HepG2 (cell line): ENCODE data around the gene ITIH2. TPM values are rescaled to one million over a fixed set of nuclear protein-coding genes. Genes with fewer than 3 reads are reported as not detected.

Experiments used
- CCAR2 ChIP-seq: fragments of 200-400 bp; formaldehyde crosslinking; optimal IDR thresholded peaks from 2 replicates; pipeline ENCODE3; 2018; ENCODE audit warnings: low read depth, mild to moderate bottlenecking, low read length, moderate library complexity
- DNMT3B ChIP-seq: conservative IDR thresholded peaks from 2 replicates; pipeline ENCODE4 v1.6.1; 2016; ENCODE audit warnings: missing biosample characterization, control low read depth
- RAD51 ChIP-seq: fragments of 450-650 bp; IDR thresholded peaks from 2 replicates; pipeline ENCODE4 v1.6.1; 2016; ENCODE audit warnings: borderline replicate concordance
- RCOR2 ChIP-seq: IDR thresholded peaks from 2 replicates; pipeline ENCODE4 v1.6.1; 2016; ENCODE audit warnings: missing biosample characterization, missing genetic modification reagents
- RNF2 ChIP-seq: fragments of 450-650 bp; conservative IDR thresholded peaks from 2 replicates; pipeline ENCODE4 v1.6.1; 2016; ENCODE audit warnings: low read depth
- SRSF4 ChIP-seq: fragments of 200-400 bp; formaldehyde crosslinking; IDR thresholded peaks from one replicate; pipeline ENCODE4 v1.6.1; 2018; ENCODE audit warnings: mild to moderate bottlenecking, low read depth, low read length, moderate library complexity; ENCODE audit not compliant: poor library complexity, severe bottlenecking
- ZBTB42 ChIP-seq: sonication (generic); formaldehyde crosslinking; IDR thresholded peaks from 2 replicates; pipeline ENCODE4 v1.5.0; 2020; ENCODE audit warnings: mild to moderate bottlenecking, missing genetic modification reagents
- ZNF224 ChIP-seq: sonication (generic); formaldehyde crosslinking; IDR thresholded peaks from 2 replicates; pipeline ENCODE4 v1.5.0; 2020; ENCODE audit warnings: mild to moderate bottlenecking, missing genetic modification reagents
- ZNF792 ChIP-seq: IDR thresholded peaks from 2 replicates; pipeline ENCODE4 v1.6.1; 2016
- ZSCAN22 ChIP-seq: sonication (generic); formaldehyde crosslinking; IDR thresholded peaks from 2 replicates; pipeline ENCODE4 v1.4.0; 2020; ENCODE audit warnings: mild to moderate bottlenecking, missing genetic modification reagents
- polyA plus RNA-seq, 8 experiments: library from polyadenylated mRNA; depleted of rRNA in 3 of 8; stranded (reverse) in 7 of 8; unstranded in 1 of 8; fragments of >200 nt; fragmentation: Illumina TruSeq in 4 of 8; extraction: Trizol in 4 of 8; gene quantifications; 2 replicates each; pipeline versions ENCODE4 v1.2.1 to v1.2.3, GENCODE V29; 2011 to 2016; ENCODE audit warnings: low read depth in 4 of 8, missing spikeins in 1 of 8, mixed read lengths in 1 of 8; ENCODE audit not compliant: insufficient read depth in 1 of 8
- total RNA-seq, 5 experiments: library from RNA; depleted of rRNA; stranded (reverse); fragments of >200 nt; fragmentation: Illumina TruSeq; extraction: Trizol; gene quantifications; 2 replicates each; pipeline ENCODE4 v1.2.3, GENCODE V29; 2016; ENCODE audit warnings: low read depth in 1 of 5
- TF ChIP-seq, protein P1 (sequence below): sonication (generic); formaldehyde crosslinking; IDR thresholded peaks from 2 replicates; pipeline ENCODE4 v1.5.1; 2020; ENCODE audit warnings: mild to moderate bottlenecking, missing genetic modification reagents, borderline replicate concordance
- TF ChIP-seq, protein P2 (sequence below): sonication (generic); formaldehyde crosslinking; IDR thresholded peaks from 2 replicates; pipeline ENCODE4 v1.4.0; 2020; ENCODE audit warnings: mild to moderate bottlenecking, low read depth, missing genetic modification reagents
- TF ChIP-seq, protein P3 (sequence below): sonication (generic); formaldehyde crosslinking; IDR thresholded peaks from 2 replicates; pipeline ENCODE4 v1.4.0; 2020; ENCODE audit warnings: mild to moderate bottlenecking, missing genetic modification reagents, borderline replicate concordance
- TF ChIP-seq, protein P4 (sequence below): sonication (generic); formaldehyde crosslinking; IDR thresholded peaks from 2 replicates; pipeline ENCODE4 v1.4.0; 2020; ENCODE audit warnings: missing genetic modification reagents

The ITIH2 gene
- total and polyA plus RNA-seq, 2 of the 13 experiments (the other 11 are each of a cell fraction or from before 2014, with no cell fraction given) = 1,197 to 1,427 TPM

DNA sequence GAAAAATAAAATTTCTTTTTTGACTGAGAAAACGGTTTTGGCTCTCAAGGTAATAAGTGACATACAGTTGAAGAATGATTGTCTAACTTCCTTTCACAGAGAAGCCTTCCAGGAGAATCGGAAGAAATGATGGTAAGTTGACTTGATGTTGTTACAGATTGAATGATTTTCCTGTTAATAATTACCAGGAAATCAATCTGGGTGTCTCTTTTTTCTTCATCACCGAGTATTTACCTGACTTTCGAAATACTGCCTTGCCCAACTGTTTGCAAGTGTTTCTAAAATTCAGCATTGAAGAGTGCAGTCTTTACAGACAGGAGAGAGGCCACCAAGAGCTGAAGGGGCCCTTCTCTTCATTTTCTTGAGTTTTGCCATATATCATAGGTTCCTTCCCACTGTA lies 4.0 kb downstream of the ITIH2 start (continued):
- TF ChIP-seq, protein P1, sequence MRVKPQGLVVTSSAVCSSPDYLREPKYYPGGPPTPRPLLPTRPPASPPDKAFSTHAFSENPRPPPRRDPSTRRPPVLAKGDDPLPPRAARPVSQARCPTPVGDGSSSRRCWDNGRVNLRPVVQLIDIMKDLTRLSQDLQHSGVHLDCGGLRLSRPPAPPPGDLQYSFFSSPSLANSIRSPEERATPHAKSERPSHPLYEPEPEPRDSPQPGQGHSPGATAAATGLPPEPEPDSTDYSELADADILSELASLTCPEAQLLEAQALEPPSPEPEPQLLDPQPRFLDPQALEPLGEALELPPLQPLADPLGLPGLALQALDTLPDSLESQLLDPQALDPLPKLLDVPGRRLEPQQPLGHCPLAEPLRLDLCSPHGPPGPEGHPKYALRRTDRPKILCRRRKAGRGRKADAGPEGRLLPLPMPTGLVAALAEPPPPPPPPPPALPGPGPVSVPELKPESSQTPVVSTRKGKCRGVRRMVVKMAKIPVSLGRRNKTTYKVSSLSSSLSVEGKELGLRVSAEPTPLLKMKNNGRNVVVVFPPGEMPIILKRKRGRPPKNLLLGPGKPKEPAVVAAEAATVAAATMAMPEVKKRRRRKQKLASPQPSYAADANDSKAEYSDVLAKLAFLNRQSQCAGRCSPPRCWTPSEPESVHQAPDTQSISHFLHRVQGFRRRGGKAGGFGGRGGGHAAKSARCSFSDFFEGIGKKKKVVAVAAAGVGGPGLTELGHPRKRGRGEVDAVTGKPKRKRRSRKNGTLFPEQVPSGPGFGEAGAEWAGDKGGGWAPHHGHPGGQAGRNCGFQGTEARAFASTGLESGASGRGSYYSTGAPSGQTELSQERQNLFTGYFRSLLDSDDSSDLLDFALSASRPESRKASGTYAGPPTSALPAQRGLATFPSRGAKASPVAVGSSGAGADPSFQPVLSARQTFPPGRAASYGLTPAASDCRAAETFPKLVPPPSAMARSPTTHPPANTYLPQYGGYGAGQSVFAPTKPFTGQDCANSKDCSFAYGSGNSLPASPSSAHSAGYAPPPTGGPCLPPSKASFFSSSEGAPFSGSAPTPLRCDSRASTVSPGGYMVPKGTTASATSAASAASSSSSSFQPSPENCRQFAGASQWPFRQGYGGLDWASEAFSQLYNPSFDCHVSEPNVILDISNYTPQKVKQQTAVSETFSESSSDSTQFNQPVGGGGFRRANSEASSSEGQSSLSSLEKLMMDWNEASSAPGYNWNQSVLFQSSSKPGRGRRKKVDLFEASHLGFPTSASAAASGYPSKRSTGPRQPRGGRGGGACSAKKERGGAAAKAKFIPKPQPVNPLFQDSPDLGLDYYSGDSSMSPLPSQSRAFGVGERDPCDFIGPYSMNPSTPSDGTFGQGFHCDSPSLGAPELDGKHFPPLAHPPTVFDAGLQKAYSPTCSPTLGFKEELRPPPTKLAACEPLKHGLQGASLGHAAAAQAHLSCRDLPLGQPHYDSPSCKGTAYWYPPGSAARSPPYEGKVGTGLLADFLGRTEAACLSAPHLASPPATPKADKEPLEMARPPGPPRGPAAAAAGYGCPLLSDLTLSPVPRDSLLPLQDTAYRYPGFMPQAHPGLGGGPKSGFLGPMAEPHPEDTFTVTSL (CRISPR knock-in tag) = peak; percentile 92; the same call in 1 of the 2 replicates
- TF ChIP-seq RCOR2 (CRISPR knock-in tag) = peak; percentile 84
- TF ChIP-seq ZNF224 = no peak
- TF ChIP-seq, protein P2, sequence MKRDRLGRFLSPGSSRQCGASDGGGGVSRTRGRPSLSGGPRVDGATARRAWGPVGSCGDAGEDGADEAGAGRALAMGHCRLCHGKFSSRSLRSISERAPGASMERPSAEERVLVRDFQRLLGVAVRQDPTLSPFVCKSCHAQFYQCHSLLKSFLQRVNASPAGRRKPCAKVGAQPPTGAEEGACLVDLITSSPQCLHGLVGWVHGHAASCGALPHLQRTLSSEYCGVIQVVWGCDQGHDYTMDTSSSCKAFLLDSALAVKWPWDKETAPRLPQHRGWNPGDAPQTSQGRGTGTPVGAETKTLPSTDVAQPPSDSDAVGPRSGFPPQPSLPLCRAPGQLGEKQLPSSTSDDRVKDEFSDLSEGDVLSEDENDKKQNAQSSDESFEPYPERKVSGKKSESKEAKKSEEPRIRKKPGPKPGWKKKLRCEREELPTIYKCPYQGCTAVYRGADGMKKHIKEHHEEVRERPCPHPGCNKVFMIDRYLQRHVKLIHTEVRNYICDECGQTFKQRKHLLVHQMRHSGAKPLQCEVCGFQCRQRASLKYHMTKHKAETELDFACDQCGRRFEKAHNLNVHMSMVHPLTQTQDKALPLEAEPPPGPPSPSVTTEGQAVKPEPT (CRISPR knock-in tag) = no peak
- TF ChIP-seq ZNF792 (CRISPR knock-in tag) = peak; percentile 17; the same call in 1 of the 2 replicates
- no peak for TF ChIP-seq ZSCAN22 (CRISPR knock-in tag)
- no peak for TF ChIP-seq SRSF4
- TF ChIP-seq DNMT3B (CRISPR knock-in tag) = peak; percentile 70; the same call in 1 of the 2 replicates
- no peak for TF ChIP-seq RNF2
- TF ChIP-seq RAD51 = no peak
- TF ChIP-seq ZBTB42 (CRISPR knock-in tag) = no peak
- TF ChIP-seq CCAR2 = no peak
- TF ChIP-seq, protein P3, sequence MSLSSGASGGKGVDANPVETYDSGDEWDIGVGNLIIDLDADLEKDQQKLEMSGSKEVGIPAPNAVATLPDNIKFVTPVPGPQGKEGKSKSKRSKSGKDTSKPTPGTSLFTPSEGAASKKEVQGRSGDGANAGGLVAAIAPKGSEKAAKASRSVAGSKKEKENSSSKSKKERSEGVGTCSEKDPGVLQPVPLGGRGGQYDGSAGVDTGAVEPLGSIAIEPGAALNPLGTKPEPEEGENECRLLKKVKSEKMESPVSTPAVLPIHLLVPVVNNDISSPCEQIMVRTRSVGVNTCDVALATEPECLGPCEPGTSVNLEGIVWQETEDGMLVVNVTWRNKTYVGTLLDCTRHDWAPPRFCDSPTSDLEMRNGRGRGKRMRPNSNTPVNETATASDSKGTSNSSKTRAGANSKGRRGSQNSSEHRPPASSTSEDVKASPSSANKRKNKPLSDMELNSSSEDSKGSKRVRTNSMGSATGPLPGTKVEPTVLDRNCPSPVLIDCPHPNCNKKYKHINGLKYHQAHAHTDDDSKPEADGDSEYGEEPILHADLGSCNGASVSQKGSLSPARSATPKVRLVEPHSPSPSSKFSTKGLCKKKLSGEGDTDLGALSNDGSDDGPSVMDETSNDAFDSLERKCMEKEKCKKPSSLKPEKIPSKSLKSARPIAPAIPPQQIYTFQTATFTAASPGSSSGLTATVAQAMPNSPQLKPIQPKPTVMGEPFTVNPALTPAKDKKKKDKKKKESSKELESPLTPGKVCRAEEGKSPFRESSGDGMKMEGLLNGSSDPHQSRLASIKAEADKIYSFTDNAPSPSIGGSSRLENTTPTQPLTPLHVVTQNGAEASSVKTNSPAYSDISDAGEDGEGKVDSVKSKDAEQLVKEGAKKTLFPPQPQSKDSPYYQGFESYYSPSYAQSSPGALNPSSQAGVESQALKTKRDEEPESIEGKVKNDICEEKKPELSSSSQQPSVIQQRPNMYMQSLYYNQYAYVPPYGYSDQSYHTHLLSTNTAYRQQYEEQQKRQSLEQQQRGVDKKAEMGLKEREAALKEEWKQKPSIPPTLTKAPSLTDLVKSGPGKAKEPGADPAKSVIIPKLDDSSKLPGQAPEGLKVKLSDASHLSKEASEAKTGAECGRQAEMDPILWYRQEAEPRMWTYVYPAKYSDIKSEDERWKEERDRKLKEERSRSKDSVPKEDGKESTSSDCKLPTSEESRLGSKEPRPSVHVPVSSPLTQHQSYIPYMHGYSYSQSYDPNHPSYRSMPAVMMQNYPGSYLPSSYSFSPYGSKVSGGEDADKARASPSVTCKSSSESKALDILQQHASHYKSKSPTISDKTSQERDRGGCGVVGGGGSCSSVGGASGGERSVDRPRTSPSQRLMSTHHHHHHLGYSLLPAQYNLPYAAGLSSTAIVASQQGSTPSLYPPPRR = peak; percentile 92
- TF ChIP-seq, protein P4, sequence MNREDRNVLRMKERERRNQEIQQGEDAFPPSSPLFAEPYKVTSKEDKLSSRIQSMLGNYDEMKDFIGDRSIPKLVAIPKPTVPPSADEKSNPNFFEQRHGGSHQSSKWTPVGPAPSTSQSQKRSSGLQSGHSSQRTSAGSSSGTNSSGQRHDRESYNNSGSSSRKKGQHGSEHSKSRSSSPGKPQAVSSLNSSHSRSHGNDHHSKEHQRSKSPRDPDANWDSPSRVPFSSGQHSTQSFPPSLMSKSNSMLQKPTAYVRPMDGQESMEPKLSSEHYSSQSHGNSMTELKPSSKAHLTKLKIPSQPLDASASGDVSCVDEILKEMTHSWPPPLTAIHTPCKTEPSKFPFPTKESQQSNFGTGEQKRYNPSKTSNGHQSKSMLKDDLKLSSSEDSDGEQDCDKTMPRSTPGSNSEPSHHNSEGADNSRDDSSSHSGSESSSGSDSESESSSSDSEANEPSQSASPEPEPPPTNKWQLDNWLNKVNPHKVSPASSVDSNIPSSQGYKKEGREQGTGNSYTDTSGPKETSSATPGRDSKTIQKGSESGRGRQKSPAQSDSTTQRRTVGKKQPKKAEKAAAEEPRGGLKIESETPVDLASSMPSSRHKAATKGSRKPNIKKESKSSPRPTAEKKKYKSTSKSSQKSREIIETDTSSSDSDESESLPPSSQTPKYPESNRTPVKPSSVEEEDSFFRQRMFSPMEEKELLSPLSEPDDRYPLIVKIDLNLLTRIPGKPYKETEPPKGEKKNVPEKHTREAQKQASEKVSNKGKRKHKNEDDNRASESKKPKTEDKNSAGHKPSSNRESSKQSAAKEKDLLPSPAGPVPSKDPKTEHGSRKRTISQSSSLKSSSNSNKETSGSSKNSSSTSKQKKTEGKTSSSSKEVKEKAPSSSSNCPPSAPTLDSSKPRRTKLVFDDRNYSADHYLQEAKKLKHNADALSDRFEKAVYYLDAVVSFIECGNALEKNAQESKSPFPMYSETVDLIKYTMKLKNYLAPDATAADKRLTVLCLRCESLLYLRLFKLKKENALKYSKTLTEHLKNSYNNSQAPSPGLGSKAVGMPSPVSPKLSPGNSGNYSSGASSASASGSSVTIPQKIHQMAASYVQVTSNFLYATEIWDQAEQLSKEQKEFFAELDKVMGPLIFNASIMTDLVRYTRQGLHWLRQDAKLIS = no peak
